HL-60 (cell line): ENCODE data around the gene VSTM2B.

ENCODE experiments used
- DNase-seq, 2 experiments: peaks; one replicate each; pipeline ENCODE4 v3.0.0-alpha.2; 2010 to 2020; ENCODE audit warnings: low read depth in 1 of 2, low spot score in 1 of 2
- H3K27ac ChIP-seq: fragments of 250-450 bp; sonication (Bioruptor Pico); replicated peaks from 2 replicates; pipeline ENCODE4 v1.5.1; 2020; ENCODE audit warnings: mild to moderate bottlenecking, moderate library complexity
- H3K27me3 ChIP-seq: fragments of 250-450 bp; sonication (Bioruptor Pico); 2 replicates; pipeline ENCODE4 v1.5.1; 2021; ENCODE audit warnings: mild to moderate bottlenecking, moderate library complexity; ENCODE audit not compliant: insufficient read depth, poor library complexity, severe bottlenecking
- H3K4me3 ChIP-seq: replicated peaks from 2 replicates; pipeline ENCODE4 v1.5.1; 2011; ENCODE audit warnings: mild to moderate bottlenecking, control low read depth, low read length; ENCODE audit not compliant: insufficient read depth
- CTCF ChIP-seq: IDR thresholded peaks from one replicate; pipeline ENCODE4 v1.5.1; 2011; ENCODE audit warnings: low read length, control low read depth, inconsistent platforms; ENCODE audit not compliant: insufficient read depth
- GABPA ChIP-seq: IDR thresholded peaks from 2 replicates; pipeline ENCODE4 v1.6.1; 2012; ENCODE audit warnings: low read depth
- POLR2AphosphoS5 ChIP-seq: IDR thresholded peaks from 2 replicates; pipeline ENCODE4 v1.6.1; 2012; ENCODE audit warnings: low read depth
- REST ChIP-seq: IDR thresholded peaks from 2 replicates; pipeline ENCODE4 v1.6.1; 2012; ENCODE audit warnings: low read depth; ENCODE audit not compliant: insufficient replicate concordance
- SPI1 ChIP-seq: IDR thresholded peaks from 2 replicates; pipeline ENCODE4 v1.6.1; 2012; ENCODE audit warnings: low read depth, mild to moderate bottlenecking, borderline replicate concordance

The VSTM2B gene

GRCh38 chr19:29532956-29533355 is 7.2 kb downstream of the VSTM2B start:
- no peak for TF ChIP-seq SPI1
- no peak for TF ChIP-seq POLR2AphosphoS5
- no peak for TF ChIP-seq REST
- TF ChIP-seq GABPA = no peak
- no peak for TF ChIP-seq CTCF
- DNase-seq = no peak
- Histone ChIP-seq H3K27ac (no peak overlapping the region), H3K4me3 (no peak overlapping the region), H3K27me3 (peaks cover 21% of the 10 kb centered on the region)

- Histone ChIP-seq H3K27ac (no peak overlapping the region), H3K4me3 (no peak overlapping the region), H3K27me3 (peaks cover 15% of the 10 kb centered on the region)
- no peak for TF ChIP-seq CTCF
- no peak for TF ChIP-seq POLR2AphosphoS5
- DNase-seq = no peak
Observed at GRCh38 chr19:29533578-29534544, 8.1 kb downstream of the VSTM2B start.

- H3K4me3 ChIP-seq = no peak overlapping the region
- DNase-seq = no peak
- peaks cover 4% of the 10 kb centered on the region for H3K27me3 ChIP-seq
- TF ChIP-seq REST (no peak), POLR2AphosphoS5 (no peak), CTCF (no peak), SPI1 (no peak), GABPA (no peak)
- no peak overlapping the region for H3K27ac ChIP-seq
Observed at GRCh38 chr19:29535214-29535831, 9.5 kb downstream of the VSTM2B start.
